GM12872 (cell line): Measurements from ENCODE around the gene EGFL7.

Source experiments
- TF ChIP-seq, protein P1 (sequence below): IDR thresholded peaks from 3 replicates; pipeline ENCODE4 v1.5.1; 2011; ENCODE audit warnings: low read depth, mild to moderate bottlenecking, low read length, moderate library complexity; ENCODE audit not compliant: insufficient read depth

Gene EGFL7

DNA sequence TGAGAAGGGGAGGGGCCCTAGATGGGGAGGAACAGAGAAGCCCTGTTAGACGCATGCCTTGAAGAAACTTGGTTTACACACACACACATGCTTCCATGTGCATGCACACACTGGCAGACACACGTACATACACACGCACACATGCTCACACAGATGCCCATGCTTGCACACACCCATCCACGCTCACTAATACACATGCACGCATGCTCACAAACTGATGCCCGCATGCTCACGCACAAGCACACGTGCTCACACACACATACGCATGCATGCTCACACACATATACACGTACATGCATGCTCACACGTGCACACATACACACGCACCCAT lies 32.1 kb upstream of the EGFL7 start:
- TF ChIP-seq, protein P1, sequence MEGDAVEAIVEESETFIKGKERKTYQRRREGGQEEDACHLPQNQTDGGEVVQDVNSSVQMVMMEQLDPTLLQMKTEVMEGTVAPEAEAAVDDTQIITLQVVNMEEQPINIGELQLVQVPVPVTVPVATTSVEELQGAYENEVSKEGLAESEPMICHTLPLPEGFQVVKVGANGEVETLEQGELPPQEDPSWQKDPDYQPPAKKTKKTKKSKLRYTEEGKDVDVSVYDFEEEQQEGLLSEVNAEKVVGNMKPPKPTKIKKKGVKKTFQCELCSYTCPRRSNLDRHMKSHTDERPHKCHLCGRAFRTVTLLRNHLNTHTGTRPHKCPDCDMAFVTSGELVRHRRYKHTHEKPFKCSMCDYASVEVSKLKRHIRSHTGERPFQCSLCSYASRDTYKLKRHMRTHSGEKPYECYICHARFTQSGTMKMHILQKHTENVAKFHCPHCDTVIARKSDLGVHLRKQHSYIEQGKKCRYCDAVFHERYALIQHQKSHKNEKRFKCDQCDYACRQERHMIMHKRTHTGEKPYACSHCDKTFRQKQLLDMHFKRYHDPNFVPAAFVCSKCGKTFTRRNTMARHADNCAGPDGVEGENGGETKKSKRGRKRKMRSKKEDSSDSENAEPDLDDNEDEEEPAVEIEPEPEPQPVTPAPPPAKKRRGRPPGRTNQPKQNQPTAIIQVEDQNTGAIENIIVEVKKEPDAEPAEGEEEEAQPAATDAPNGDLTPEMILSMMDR = no peak

GRCh38 chr9:136631038-136632000 lies 31.4 kb upstream of the EGFL7 start:
- TF ChIP-seq, protein P1 = peak; percentile 89

- TF ChIP-seq, protein P1 = no peak
Observed at GRCh38 chr9:136634904-136635303, 27.8 kb upstream of the EGFL7 start.

DNA sequence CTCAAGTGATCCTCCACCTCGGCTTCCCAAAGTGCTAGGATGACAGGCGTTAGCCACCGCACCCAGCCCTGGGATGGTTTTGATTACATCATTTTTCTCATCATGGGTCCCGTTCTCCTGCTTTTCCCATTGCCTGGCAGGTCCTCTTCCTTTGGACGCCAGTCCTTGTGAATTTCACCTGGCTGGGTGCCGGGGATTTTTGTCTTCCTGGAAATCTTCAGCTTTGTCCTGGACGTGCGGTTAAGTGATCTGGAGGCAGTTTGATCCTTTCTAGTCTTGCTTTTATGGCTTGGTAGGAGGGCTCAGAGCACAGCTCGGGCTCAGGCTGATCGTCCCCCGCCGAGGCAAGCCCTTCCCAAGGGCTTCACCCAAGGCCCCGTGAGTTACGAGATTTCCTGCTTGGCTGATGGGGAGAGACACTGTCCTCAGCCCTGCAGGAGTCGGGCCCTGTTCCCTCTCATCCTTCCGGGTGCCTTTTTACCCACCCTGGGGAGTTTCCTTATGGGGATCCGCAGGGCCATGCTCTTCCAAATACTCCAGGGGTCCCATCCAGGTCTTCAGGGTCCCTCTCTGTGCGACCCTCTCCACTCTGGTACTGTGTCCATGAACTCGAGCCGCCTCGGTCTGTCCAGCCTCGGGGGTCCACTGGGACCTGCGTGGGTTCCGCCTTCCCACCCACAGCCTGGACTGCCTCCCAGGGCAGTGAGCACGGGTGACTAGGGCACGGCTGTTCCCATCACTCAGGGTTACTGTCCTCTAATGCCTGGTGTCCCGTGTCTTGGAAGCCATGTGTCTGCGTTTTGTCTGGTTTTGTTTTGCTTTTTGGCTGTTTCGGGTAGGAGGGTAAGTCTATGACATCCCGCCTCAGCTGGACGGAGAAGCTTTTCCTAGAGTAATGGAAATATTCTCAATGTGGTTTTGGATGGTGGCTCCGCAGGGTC lies 22.3 kb upstream of the EGFL7 start:
- TF ChIP-seq, protein P1 = no peak

- TF ChIP-seq, protein P1 = no peak
Observed at GRCh38 chr9:136642439-136642921, 20.2 kb upstream of the EGFL7 start.

- TF ChIP-seq, protein P1 = no peak
Observed at GRCh38 chr9:136643596-136644342, 18.9 kb upstream of the EGFL7 start.

GRCh38 chr9:136644343-136644592 lies 18.4 kb upstream of the EGFL7 start:
- TF ChIP-seq, protein P1 = no peak
